Ishikawa (cell line): ENCODE data around the gene BCAS2.

ENCODE experiments used
- CEBPB ChIP-seq: IDR thresholded peaks from 2 replicates; pipeline ENCODE4 v1.6.1; 2012
- CREB1 ChIP-seq: IDR thresholded peaks from 2 replicates; pipeline ENCODE4 v1.6.1; 2012; ENCODE audit warnings: low read depth
- FOXM1 ChIP-seq: IDR thresholded peaks from 2 replicates; pipeline ENCODE4 v1.6.1; 2012; ENCODE audit warnings: low read depth, borderline replicate concordance
- TCF12 ChIP-seq: IDR thresholded peaks from 2 replicates; pipeline ENCODE4 v1.6.1; 2012; ENCODE audit warnings: low read depth
- YY1 ChIP-seq: IDR thresholded peaks from 2 replicates; pipeline ENCODE4 v1.6.1; 2012; ENCODE audit warnings: low read depth
- TF ChIP-seq, protein P1 (sequence below): IDR thresholded peaks from 2 replicates; pipeline ENCODE4 v1.6.1; 2012; ENCODE audit warnings: low read depth, mild to moderate bottlenecking
- TF ChIP-seq, protein P2 (sequence below): IDR thresholded peaks from 2 replicates; pipeline ENCODE4 v1.6.1; 2012

DNA sequence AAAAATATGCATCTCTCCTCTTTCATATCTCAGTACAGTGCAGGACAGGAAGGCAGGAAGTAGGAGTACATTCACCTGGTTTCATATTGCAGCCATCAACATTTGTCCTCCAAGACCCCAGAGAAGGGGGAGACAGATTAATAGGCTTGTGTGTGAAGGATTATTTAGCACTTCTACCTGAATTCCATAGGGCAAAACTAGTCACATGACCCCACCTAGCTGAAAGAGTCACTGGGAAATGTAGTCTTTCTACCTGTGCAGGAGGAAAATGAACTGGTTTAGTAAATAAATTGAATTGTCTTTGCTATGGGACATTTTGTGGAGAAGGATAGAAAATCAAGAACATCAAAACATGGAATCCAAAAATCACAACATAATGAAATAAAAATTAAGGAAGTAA, 56.5 kb downstream of the BCAS2 start:
- no peak for TF ChIP-seq CREB1
- TF ChIP-seq, protein P1, sequence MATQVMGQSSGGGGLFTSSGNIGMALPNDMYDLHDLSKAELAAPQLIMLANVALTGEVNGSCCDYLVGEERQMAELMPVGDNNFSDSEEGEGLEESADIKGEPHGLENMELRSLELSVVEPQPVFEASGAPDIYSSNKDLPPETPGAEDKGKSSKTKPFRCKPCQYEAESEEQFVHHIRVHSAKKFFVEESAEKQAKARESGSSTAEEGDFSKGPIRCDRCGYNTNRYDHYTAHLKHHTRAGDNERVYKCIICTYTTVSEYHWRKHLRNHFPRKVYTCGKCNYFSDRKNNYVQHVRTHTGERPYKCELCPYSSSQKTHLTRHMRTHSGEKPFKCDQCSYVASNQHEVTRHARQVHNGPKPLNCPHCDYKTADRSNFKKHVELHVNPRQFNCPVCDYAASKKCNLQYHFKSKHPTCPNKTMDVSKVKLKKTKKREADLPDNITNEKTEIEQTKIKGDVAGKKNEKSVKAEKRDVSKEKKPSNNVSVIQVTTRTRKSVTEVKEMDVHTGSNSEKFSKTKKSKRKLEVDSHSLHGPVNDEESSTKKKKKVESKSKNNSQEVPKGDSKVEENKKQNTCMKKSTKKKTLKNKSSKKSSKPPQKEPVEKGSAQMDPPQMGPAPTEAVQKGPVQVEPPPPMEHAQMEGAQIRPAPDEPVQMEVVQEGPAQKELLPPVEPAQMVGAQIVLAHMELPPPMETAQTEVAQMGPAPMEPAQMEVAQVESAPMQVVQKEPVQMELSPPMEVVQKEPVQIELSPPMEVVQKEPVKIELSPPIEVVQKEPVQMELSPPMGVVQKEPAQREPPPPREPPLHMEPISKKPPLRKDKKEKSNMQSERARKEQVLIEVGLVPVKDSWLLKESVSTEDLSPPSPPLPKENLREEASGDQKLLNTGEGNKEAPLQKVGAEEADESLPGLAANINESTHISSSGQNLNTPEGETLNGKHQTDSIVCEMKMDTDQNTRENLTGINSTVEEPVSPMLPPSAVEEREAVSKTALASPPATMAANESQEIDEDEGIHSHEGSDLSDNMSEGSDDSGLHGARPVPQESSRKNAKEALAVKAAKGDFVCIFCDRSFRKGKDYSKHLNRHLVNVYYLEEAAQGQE = no peak
- no peak for TF ChIP-seq TCF12
- TF ChIP-seq FOXM1 = no peak
- TF ChIP-seq CEBPB = no peak
- no peak for TF ChIP-seq YY1
- TF ChIP-seq, protein P2, sequence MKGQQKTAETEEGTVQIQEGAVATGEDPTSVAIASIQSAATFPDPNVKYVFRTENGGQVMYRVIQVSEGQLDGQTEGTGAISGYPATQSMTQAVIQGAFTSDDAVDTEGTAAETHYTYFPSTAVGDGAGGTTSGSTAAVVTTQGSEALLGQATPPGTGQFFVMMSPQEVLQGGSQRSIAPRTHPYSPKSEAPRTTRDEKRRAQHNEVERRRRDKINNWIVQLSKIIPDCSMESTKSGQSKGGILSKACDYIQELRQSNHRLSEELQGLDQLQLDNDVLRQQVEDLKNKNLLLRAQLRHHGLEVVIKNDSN = peak; percentile 94
